Endothelial cell of umbilical vein (primary cell): ENCODE results near the gene MATR3. TPM values are rescaled to one million over a fixed set of nuclear protein-coding genes. Genes with fewer than 3 reads are reported as not detected.
"Not testable (repeated sequence)": the region's sequence is repeated elsewhere in the genome, so short reads cannot be mapped to it uniquely, and the experiment has no call there.

Source experiments
- BruUV-seq: library from RNA; stranded (reverse); fragments of 400-500 nt; replicated peaks from 2 replicates; lab custom pipeline; 2021; lab: Mats Ljungman, UMichigan
- CTCF ChIA-PET: fragments of 300-600, 350-600 bp; sonication (Branson Sonifier 250); formaldehyde crosslinking; loops from one replicate; lab custom pipeline; 2021; ENCODE audit warnings: antibody characterized with exemption, inconsistent platforms; lab: Charles Lee
- POLR2A ChIA-PET: fragments of 300-600, 350-600 bp; sonication (Branson Sonifier 250); formaldehyde crosslinking; loops from one replicate; lab custom pipeline; 2021; ENCODE audit warnings: antibody characterized with exemption, inconsistent platforms; lab: Charles Lee
- DNase-seq: peaks from one replicate; pipeline ENCODE4 v3.0.0-alpha.2; 2011; ENCODE audit warnings: low read depth, low spot score
- FAIRE-seq: peaks from 2 replicates; lab custom pipeline; 2011; peaks lifted over from hg19 to GRCh38; lab: Jason Lieb, UNC
- H2AFZ ChIP-seq: 2 replicates; pipeline ENCODE4 v1.6.0; 2012; ENCODE audit warnings: low read depth, low read length, control low read depth, inconsistent platforms
- H3K27ac ChIP-seq: 2 replicates; pipeline ENCODE4 v1.5.1; 2011; ENCODE audit warnings: low read depth, mild to moderate bottlenecking, control low read depth, low read length, moderate library complexity; ENCODE audit not compliant: insufficient read depth
- H3K27me3 ChIP-seq, 2 experiments: 2 replicates each; pipeline versions ENCODE4 v1.6.0 to v1.6.1; 2011; ENCODE audit warnings: low read length in 2 of 2, mixed read lengths in 1 of 2; ENCODE audit not compliant: control insufficient read depth in 2 of 2, insufficient read depth in 2 of 2
- H3K36me3 ChIP-seq, 2 experiments: 2 replicates in 1 of 2; 3 replicates in 1 of 2; pipeline ENCODE4 v1.5.1; 2011; ENCODE audit warnings: low read length in 2 of 2, mild to moderate bottlenecking in 1 of 2, moderate library complexity in 1 of 2; ENCODE audit not compliant: control insufficient read depth in 2 of 2, insufficient read depth in 2 of 2; ENCODE audit errors: extremely low read depth in 1 of 2
- H3K4me1 ChIP-seq: 3 replicates; pipeline ENCODE4 v1.5.1; 2011; ENCODE audit warnings: mild to moderate bottlenecking, low read length; ENCODE audit not compliant: control insufficient read depth, insufficient read depth; ENCODE audit errors: extremely low read depth
- H3K4me2 ChIP-seq: 2 replicates; pipeline ENCODE4 v1.6.1; 2011; ENCODE audit warnings: low read length, control low read depth, mixed read lengths; ENCODE audit not compliant: insufficient read depth
- H3K4me3 ChIP-seq, 3 experiments: fragments of 200-600 bp in 1 of 3; sonication (generic), shearing (Covaris generic) in 1 of 3; replicated peaks in 1 of 3; 2 replicates each; pipeline ENCODE4 v1.5.1; 2011 to 2016; ENCODE audit warnings: control low read depth in 3 of 3, low read length in 3 of 3, mild to moderate bottlenecking in 2 of 3, inconsistent platforms in 1 of 3, low read depth in 1 of 3, moderate library complexity in 1 of 3; ENCODE audit not compliant: insufficient read depth in 1 of 3
- H3K79me2 ChIP-seq: 2 replicates; pipeline ENCODE4 v1.6.0; 2012; ENCODE audit warnings: low read length, inconsistent platforms; ENCODE audit not compliant: control insufficient read depth, insufficient read depth
- H3K9ac ChIP-seq: replicated peaks from 2 replicates; pipeline ENCODE3; 2011; ENCODE audit warnings: low read length, control low read depth; ENCODE audit not compliant: insufficient read depth; ENCODE audit errors: extremely low read depth
- H3K9me1 ChIP-seq: replicated peaks from 3 replicates; pipeline ENCODE4 v1.6.0; 2011; ENCODE audit warnings: mild to moderate bottlenecking, low read length; ENCODE audit not compliant: control insufficient read depth, insufficient read depth; ENCODE audit errors: extremely low read depth
- H3K9me3 ChIP-seq: replicated peaks from 2 replicates; pipeline ENCODE4 v1.5.1; 2012; ENCODE audit warnings: low read length, inconsistent platforms; ENCODE audit not compliant: control insufficient read depth, insufficient read depth
- H4K20me1 ChIP-seq: replicated peaks from 2 replicates; pipeline ENCODE3; 2011; ENCODE audit warnings: mild to moderate bottlenecking, low read length; ENCODE audit not compliant: control insufficient read depth, insufficient read depth; ENCODE audit errors: extremely low read depth
- CTCF ChIP-seq, 2 donors: IDR thresholded peaks; 1 replicate in 1 of 2; 2 replicates in 1 of 2; pipeline ENCODE4 v1.5.1; 2011; ENCODE audit warnings: low read length in 2 of 2, mild to moderate bottlenecking in 2 of 2, moderate library complexity in 2 of 2, control low read depth in 1 of 2, inconsistent platforms in 1 of 2, low read depth in 1 of 2; ENCODE audit not compliant: insufficient read depth in 1 of 2; ENCODE audit errors: extremely low read depth in 1 of 2
- EZH2 ChIP-seq: IDR thresholded peaks from 2 replicates; pipeline ENCODE4 v1.6.1; 2012; ENCODE audit warnings: borderline replicate concordance, low read depth, mild to moderate bottlenecking, moderate library complexity, low read length, inconsistent platforms; ENCODE audit not compliant: severe bottlenecking
- FOS ChIP-seq: IDR thresholded peaks from 2 replicates; pipeline ENCODE4 v1.6.1; 2011; ENCODE audit warnings: mild to moderate bottlenecking, low read length, moderate library complexity, borderline replicate concordance; ENCODE audit not compliant: insufficient read depth
- GATA2 ChIP-seq: IDR thresholded peaks from 2 replicates; pipeline ENCODE4 v1.7.0; 2011; ENCODE audit warnings: low read depth, mild to moderate bottlenecking, moderate library complexity, mixed read lengths, low read length; ENCODE audit not compliant: insufficient read length, insufficient read depth
- JUN ChIP-seq: IDR thresholded peaks from 2 replicates; pipeline ENCODE4 v1.6.1; 2011; ENCODE audit warnings: borderline replicate concordance, low read depth; ENCODE audit not compliant: insufficient read length, insufficient read depth
- MAX ChIP-seq: IDR thresholded peaks from 2 replicates; pipeline ENCODE4 v1.6.1; 2011; ENCODE audit not compliant: insufficient read depth, insufficient read length
- MYC ChIP-seq: IDR thresholded peaks from one replicate; pipeline ENCODE4 v1.6.1; 2011; ENCODE audit warnings: mild to moderate bottlenecking, low read depth, low read length
- POLR2A ChIP-seq: IDR thresholded peaks from 2 replicates; pipeline ENCODE4 v1.6.1; 2012; ENCODE audit warnings: low read depth, mild to moderate bottlenecking, control low read depth, low read length
- POLR2AphosphoS5 ChIP-seq: IDR thresholded peaks from 2 replicates; pipeline ENCODE4 v1.6.1; 2012; ENCODE audit warnings: low read depth, mild to moderate bottlenecking, control low read depth, low read length, moderate library complexity; ENCODE audit not compliant: insufficient read depth
- dilution Hi-C: fragments of 300-500 bp; cut with MboI; formaldehyde crosslinking; loops from one replicate; pipeline ENCODE4 v1.15.0; 2019; ENCODE audit warnings: low sequenced_read_pairs; ENCODE audit not compliant: extremely low pct_ligation_motif_present
- intact Hi-C: fragments of 100-400 bp; cut with micrococcal nuclease; formaldehyde crosslinking; loops from one replicate; pipeline ENCODE4 v1.10.0; 2022
- polyA plus RNA-seq, 4 experiments: library from polyadenylated mRNA; depleted of rRNA in 3 of 4; stranded (reverse) in 3 of 4; unstranded in 1 of 4; fragments of >200 nt; gene quantifications; 2 replicates each; pipeline versions ENCODE4 v1.2.1 to v1.2.3, GENCODE V29; 2011 to 2012; ENCODE audit warnings: missing spikeins in 1 of 4
- total RNA-seq: library from RNA; stranded (reverse); gene quantifications from 2 replicates; pipeline ENCODE4 v1.2.3, GENCODE V29; 2021

Gene MATR3
- total and polyA plus RNA-seq, 2 donors (not counting 3 experiments of a cell fraction or from before 2014, with no cell fraction given): 64.0 to 158 TPM

GRCh38 chr5:139344177-139344576 is 50.6 kb downstream of the MATR3 start:
- Histone ChIP-seq H3K27ac (no peak overlapping the region), H3K4me2 (no peak overlapping the region), H3K79me2 (peaks cover 61% of the 10 kb centered on the region), H3K27me3 (no peaks in the 10 kb centered on the region), H3K9me3 (no peaks in the 10 kb centered on the region), H3K9me1 (no peaks in the 10 kb centered on the region), H2AFZ (no peak overlapping the region), H3K36me3 (no peaks in the 10 kb centered on the region), H4K20me1 (peaks cover 2% of the 10 kb centered on the region), H3K4me1 (peaks cover 7% of the 10 kb centered on the region), H3K4me3 (no peak overlapping the region), H3K9ac (no peak overlapping the region)
- FAIRE-seq (no peak), DNase-seq (no peak)
- intact Hi-C loops: no loop called here
- dilution Hi-C loops: no loop called here
- CTCF ChIA-PET: interaction anchor here (1.1 kb wide), 1 partner anchor 24 kb away, joined by 4 read pairs; no protein-coding TSS in a partner anchor
- no peak for TF ChIP-seq GATA2
- TF ChIP-seq FOS: no peak
- TF ChIP-seq MAX: no peak
- TF ChIP-seq MYC: no peak
- no peak for TF ChIP-seq POLR2A
- TF ChIP-seq EZH2: no peak
- no peak for TF ChIP-seq CTCF (IDR thresholded peaks at IDR 0.05; ENCODE audit: extremely low read depth in 1 of 2, insufficient read depth in 1 of 2, low read depth in 1 of 2, low read length in 2 of 2)
- no peak for TF ChIP-seq JUN
- TF ChIP-seq POLR2AphosphoS5: no peak
- BruUV-seq: no TSS peak
- POLR2A ChIA-PET: no interaction called here

- H3K27ac ChIP-seq, H3K4me2 ChIP-seq, BruUV-seq, H3K9ac ChIP-seq, H4K20me1 ChIP-seq, H3K9me1 ChIP-seq, H3K27me3 ChIP-seq, dilution Hi-C loops, H3K36me3 ChIP-seq, H3K4me3 ChIP-seq, H3K4me1 ChIP-seq, intact Hi-C loops, H3K9me3 ChIP-seq, DNase-seq, H2AFZ ChIP-seq, FAIRE-seq, POLR2A ChIA-PET: not testable (repeated sequence)
- H3K79me2 ChIP-seq: peaks cover 72% of the 10 kb centered on the region
- CTCF ChIA-PET: interaction anchor here (1.4 kb wide), 1 partner anchor 74 kb away, joined by 3 read pairs; no protein-coding TSS in a partner anchor
Measured at GRCh38 chr5:139345442-139345841, 51.9 kb downstream of the MATR3 start.

DNA sequence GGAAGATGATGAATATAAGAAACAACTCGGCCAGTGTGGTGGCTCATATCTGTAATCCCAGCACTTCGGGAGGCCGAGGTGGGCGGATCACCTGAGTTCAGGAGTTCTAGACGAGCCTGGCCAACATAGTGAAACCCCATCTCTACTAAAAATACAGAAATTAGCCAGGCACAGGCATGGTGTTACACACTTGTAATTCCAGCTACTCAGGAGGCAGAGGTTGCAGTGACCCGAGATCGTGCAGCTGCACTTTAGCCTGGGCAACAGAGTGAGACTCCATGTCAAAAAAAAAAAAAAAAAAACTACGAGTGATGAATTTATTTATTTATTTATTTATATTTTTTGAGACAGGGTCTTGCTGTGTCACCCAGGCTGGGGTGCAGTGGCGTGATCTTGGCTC is 54.3 kb downstream of the MATR3 start:
- H3K27ac ChIP-seq, FAIRE-seq, H3K9me1 ChIP-seq, H3K4me1 ChIP-seq, intact Hi-C loops, H2AFZ ChIP-seq, CTCF ChIA-PET, H3K27me3 ChIP-seq, DNase-seq, H3K36me3 ChIP-seq, H3K4me2 ChIP-seq, dilution Hi-C loops, H3K4me3 ChIP-seq, H3K9ac ChIP-seq, H3K9me3 ChIP-seq, BruUV-seq, H4K20me1 ChIP-seq, POLR2A ChIA-PET: not testable (repeated sequence)
- peaks cover 83% of the 10 kb centered on the region for H3K79me2 ChIP-seq
